ENCODE data around the gene STAG3.
"Not testable (repeated sequence)": the region's sequence is repeated elsewhere in the genome, so short reads cannot be mapped to it uniquely, and the experiment has no call there.

The STAG3 gene

GRCh38 chr7:100177045-100178001 is at the start of gene STAG3, which contains the start of gene GPC2:
Gene STAG3, plus strand, starts transcription at chr7:100177918. Its CDS starts 2,639 bp downstream, at chr7:100180557.
Gene GPC2, minus strand, starts transcription at chr7:100177381. Its CDS starts 182 bp downstream, at chr7:100177199.
- peak; percentile 97 for DNase-seq

- DNase-seq = no peak
Measured at GRCh38 chr7:100128637-100128963, 49.1 kb upstream of the STAG3 start.

- not testable (repeated sequence) for DNase-seq
Measured at GRCh38 chr7:100130220-100130607, 47.5 kb upstream of the STAG3 start.

- peak; percentile 90 for DNase-seq
Measured at GRCh38 chr7:100130608-100131453, 46.9 kb upstream of the STAG3 start.

- no peak for DNase-seq
Measured at GRCh38 chr7:100132126-100132525, 45.6 kb upstream of the STAG3 start.

- peak; percentile 65 for DNase-seq
Measured at GRCh38 chr7:100132697-100133151, 45.0 kb upstream of the STAG3 start.

GRCh38 chr7:100137851-100138760 is 39.6 kb upstream of the STAG3 start:
- DNase-seq = no peak

- no peak for DNase-seq
Measured at GRCh38 chr7:100141555-100141949, 36.2 kb upstream of the STAG3 start.

GRCh38 chr7:100142461-100142860 is 35.3 kb upstream of the STAG3 start:
- no peak for DNase-seq

- not testable (repeated sequence) for DNase-seq
Measured at GRCh38 chr7:100146350-100146749, 31.4 kb upstream of the STAG3 start.

GRCh38 chr7:100147278-100147677 is 30.4 kb upstream of the STAG3 start:
- DNase-seq = no peak

- no peak for DNase-seq
Measured at GRCh38 chr7:100148225-100148558, 29.5 kb upstream of the STAG3 start.

GRCh38 chr7:100148559-100149328 is 29.0 kb upstream of the STAG3 start, which contains the start of gene LAMTOR4:
Gene LAMTOR4, plus strand, starts transcription at chr7:100148918. Its CDS starts 55 bp downstream, at chr7:100148973.
- DNase-seq = peak; percentile 96

- DNase-seq = no peak
Measured at GRCh38 chr7:100152404-100152803, 25.3 kb upstream of the STAG3 start.

- no peak for DNase-seq
Measured at GRCh38 chr7:100152937-100153666, 24.6 kb upstream of the STAG3 start.

- DNase-seq = no peak
Measured at GRCh38 chr7:100153708-100154535, 23.8 kb upstream of the STAG3 start.

GRCh38 chr7:100154651-100155491 is 22.8 kb upstream of the STAG3 start:
- no peak for DNase-seq

- DNase-seq = no peak
Measured at GRCh38 chr7:100155553-100156317, 22.0 kb upstream of the STAG3 start.
